ENCODE data around the gene OCLN.
"Not testable (repeated sequence)": the region's sequence is repeated elsewhere in the genome, so short reads cannot be mapped to it uniquely, and the experiment has no call there.

OCLN gene

GRCh38 chr5:69560587-69561431 is 68.2 kb downstream of the OCLN start:
- peak overlapping the region; percentile 48 for H3K4me3 ChIP-seq (ENCODE audit: low read length)
- H3K9me3 ChIP-seq (ENCODE audit: low read length); H2AFZ ChIP-seq (ENCODE audit: low read depth, low read length); H3K27me3 ChIP-seq (ENCODE audit: insufficient read depth, low read length); H3K4me1 ChIP-seq (ENCODE audit: insufficient read depth, low read length); H3K36me3 ChIP-seq (ENCODE audit: insufficient read depth, low read length): not testable (repeated sequence)

DNA sequence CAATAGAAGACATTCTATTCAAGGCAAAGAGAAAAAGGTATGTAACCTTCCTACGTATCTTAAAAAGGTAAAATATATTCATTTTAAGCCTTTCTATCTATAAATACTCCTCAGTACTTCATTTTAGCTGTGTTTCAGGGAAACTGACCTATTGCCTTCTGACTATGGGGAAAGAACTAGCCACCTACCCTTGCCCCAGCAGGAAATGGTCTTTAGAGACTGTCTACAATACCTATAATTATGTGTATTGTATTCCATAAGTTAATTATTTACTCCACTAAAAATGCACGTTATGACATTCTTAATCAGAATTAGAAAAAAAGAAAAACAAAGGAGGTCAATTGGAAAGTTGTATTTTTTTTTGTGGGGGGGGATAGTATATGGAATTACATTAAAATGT is 73.6 kb downstream of the OCLN start:
- H3K36me3 ChIP-seq (ENCODE audit: insufficient read depth, low read length): not testable (repeated sequence)

DNA sequence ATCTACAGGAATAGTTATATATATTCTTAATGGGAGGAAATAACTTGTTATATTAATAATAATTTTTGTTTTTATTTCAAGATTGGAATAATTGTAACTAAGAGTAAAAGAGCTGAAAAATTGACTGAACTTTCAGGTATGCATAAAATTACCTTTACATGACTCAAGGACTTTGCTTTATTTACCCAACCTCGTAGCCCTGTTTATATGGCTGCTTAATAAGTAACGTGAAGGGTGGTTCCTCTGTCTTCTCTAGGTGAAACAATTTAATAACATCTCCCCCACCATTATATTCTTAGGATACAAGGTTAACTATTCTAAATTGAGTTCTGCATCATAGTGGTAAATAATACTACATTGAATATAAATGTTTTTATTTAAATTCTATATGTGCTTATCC is 75.5 kb downstream of the OCLN start:
- not testable (repeated sequence) for H3K36me3 ChIP-seq (ENCODE audit: insufficient read depth, low read length); H3K27me3 ChIP-seq (ENCODE audit: insufficient read depth, low read length); H3K4me3 ChIP-seq (ENCODE audit: low read length)

More for the DNA sequence above, 73.6 kb downstream of the OCLN start:
- H3K4me1 ChIP-seq (ENCODE audit: insufficient read depth, low read length); H3K27me3 ChIP-seq (ENCODE audit: insufficient read depth, low read length); H3K9me3 ChIP-seq (ENCODE audit: low read length); H3K4me3 ChIP-seq (ENCODE audit: low read length); H2AFZ ChIP-seq (ENCODE audit: low read depth, low read length): not testable (repeated sequence)

DNA sequence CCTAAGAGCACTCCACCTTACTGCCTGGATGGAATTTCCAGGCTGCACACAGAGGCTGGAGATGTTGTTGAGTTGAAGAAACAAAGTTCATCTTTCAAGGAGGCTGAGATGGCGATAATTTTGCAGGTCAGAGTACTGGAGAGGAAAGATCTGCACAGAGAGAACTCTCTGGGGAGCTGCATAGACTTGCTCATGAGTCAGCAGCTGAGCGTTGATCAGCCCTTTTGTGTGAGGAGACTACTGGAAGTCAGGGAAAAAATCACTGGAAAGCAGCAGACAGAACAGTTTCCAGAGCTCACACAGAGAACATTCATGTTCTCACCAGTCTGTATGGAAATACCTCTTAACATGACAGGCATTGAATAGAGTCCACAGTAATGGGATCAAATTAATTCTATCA is 90.8 kb downstream of the OCLN start:
- H3K27me3 ChIP-seq (ENCODE audit: insufficient read depth, low read length); H2AFZ ChIP-seq (ENCODE audit: low read depth, low read length); H3K4me1 ChIP-seq (ENCODE audit: insufficient read depth, low read length); H3K9me3 ChIP-seq (ENCODE audit: low read length); H3K4me3 ChIP-seq (ENCODE audit: low read length); H3K36me3 ChIP-seq (ENCODE audit: insufficient read depth, low read length): not testable (repeated sequence)

More for the DNA sequence above, 75.5 kb downstream of the OCLN start:
- not testable (repeated sequence) for H3K9me3 ChIP-seq (ENCODE audit: low read length); H3K4me1 ChIP-seq (ENCODE audit: insufficient read depth, low read length); H2AFZ ChIP-seq (ENCODE audit: low read depth, low read length)

GRCh38 chr5:69596114-69596840 is 103.7 kb downstream of the OCLN start:
- H3K4me1 ChIP-seq (ENCODE audit: insufficient read depth, low read length); H2AFZ ChIP-seq (ENCODE audit: low read depth, low read length); H3K36me3 ChIP-seq (ENCODE audit: insufficient read depth, low read length); H3K27me3 ChIP-seq (ENCODE audit: insufficient read depth, low read length); H3K4me3 ChIP-seq (ENCODE audit: low read length); H3K9me3 ChIP-seq (ENCODE audit: low read length): not testable (repeated sequence)

- not testable (repeated sequence) for H3K27me3 ChIP-seq (ENCODE audit: insufficient read depth, low read length); H3K9me3 ChIP-seq (ENCODE audit: low read length); H3K36me3 ChIP-seq (ENCODE audit: insufficient read depth, low read length); H2AFZ ChIP-seq (ENCODE audit: low read depth, low read length); H3K4me1 ChIP-seq (ENCODE audit: insufficient read depth, low read length); H3K4me3 ChIP-seq (ENCODE audit: low read length)
These were observed 109.4 kb downstream of the OCLN start for GRCh38 chr5:69601947-69602346.

GRCh38 chr5:69606839-69607238 is 114.2 kb downstream of the OCLN start:
- H3K9me3 ChIP-seq (ENCODE audit: low read length); H2AFZ ChIP-seq (ENCODE audit: low read depth, low read length); H3K4me1 ChIP-seq (ENCODE audit: insufficient read depth, low read length); H3K4me3 ChIP-seq (ENCODE audit: low read length); H3K27me3 ChIP-seq (ENCODE audit: insufficient read depth, low read length); H3K36me3 ChIP-seq (ENCODE audit: insufficient read depth, low read length): not testable (repeated sequence)
